ENCODE data around the gene MICALL1.

Gene MICALL1

GRCh38 chr22:37979782-37980181 is 73.7 kb downstream of the MICALL1 start:
- Histone ChIP-seq H3K4me3 (ENCODE audit: low read length in 2 of 2) (no peak overlapping the region), H3K4ac (ENCODE audit: low read length) (no peak overlapping the region), H3K27me3 (ENCODE audit: control insufficient read depth in 3 of 3, insufficient read depth in 3 of 3, low read depth in 1 of 3, low read length in 3 of 3) (peaks cover 0 to 22% (median 10%) of the 10 kb centered on the region in 3 experiments), H3K18ac (ENCODE audit: low read length) (peak overlapping the region; percentile 82), H2AK5ac (ENCODE audit: low read depth, low read length) (peak overlapping the region; percentile 16), H3K14ac (ENCODE audit: low read length) (no peak overlapping the region), H3K36me3 (replicated peaks in 1 of 2; ENCODE audit: control insufficient read depth in 2 of 2, insufficient read depth in 2 of 2, low read length in 2 of 2) (no peaks in the 10 kb centered on the region), H2BK15ac (ENCODE audit: low read length) (peak overlapping the region; percentile 30), H2AFZ (ENCODE audit: low read length) (no peak overlapping the region), H3K4me1 (ENCODE audit: control insufficient read depth in 2 of 2, insufficient read depth in 1 of 2, low read depth in 1 of 2, low read length in 2 of 2) (peaks cover 0 to 25% of the 10 kb centered on the region in 2 donors), H4K8ac (ENCODE audit: low read depth, low read length) (no peak overlapping the region), H3K23ac (ENCODE audit: low read depth, low read length, poor library complexity) (no peak overlapping the region), H3K79me1 (ENCODE audit: low read depth, low read length) (no peaks in the 10 kb centered on the region), H2BK12ac (ENCODE audit: low read length) (peak overlapping the region; percentile 75), H3K4me2 (ENCODE audit: insufficient read depth, low read length, poor library complexity, severe bottlenecking) (no peak overlapping the region), H2BK5ac (ENCODE audit: low read length) (peak overlapping the region; percentile 76), H3K9ac (ENCODE audit: low read depth, low read length, poor library complexity) (peak overlapping the region; percentile 54), H3K9me3 (replicated peaks in 1 of 2; ENCODE audit: control insufficient read depth in 2 of 2, insufficient read depth in 1 of 2, low read depth in 1 of 2, low read length in 2 of 2) (no peaks in the 10 kb centered on the region), H2BK120ac (ENCODE audit: low read depth, low read length) (no peak overlapping the region), H4K91ac (ENCODE audit: low read depth, low read length, poor library complexity) (no peak overlapping the region), H3K27ac (replicated peaks; ENCODE audit: low read length) (no peak overlapping the region)
- WGBS, 2 donors (ENCODE audit: extremely low coverage in 2 of 2, insufficient read length in 2 of 2, insufficient replicate concordance in 1 of 2): no CpG with 5 or more reads among the region's 8 CpGs
- no peak for DNase-seq (ENCODE audit: low spot score)

GRCh38 chr22:37981282-37982011 is 75.3 kb downstream of the MICALL1 start:
- Histone ChIP-seq H3K23ac (ENCODE audit: low read depth, low read length, poor library complexity) (no peak overlapping the region), H2BK12ac (ENCODE audit: low read length) (no peak overlapping the region), H3K9ac (ENCODE audit: low read depth, low read length, poor library complexity) (no peak overlapping the region), H3K4me2 (ENCODE audit: insufficient read depth, low read length, poor library complexity, severe bottlenecking) (no peak overlapping the region), H3K14ac (ENCODE audit: low read length) (no peak overlapping the region), H3K4me1 (ENCODE audit: control insufficient read depth in 2 of 2, insufficient read depth in 1 of 2, low read depth in 1 of 2, low read length in 2 of 2) (peaks cover 0 to 32% of the 10 kb centered on the region in 2 donors), H2BK5ac (ENCODE audit: low read length) (no peak overlapping the region), H4K91ac (ENCODE audit: low read depth, low read length, poor library complexity) (no peak overlapping the region), H3K27me3 (ENCODE audit: control insufficient read depth in 3 of 3, insufficient read depth in 3 of 3, low read depth in 1 of 3, low read length in 3 of 3) (peaks cover 0 to 22% (median 10%) of the 10 kb centered on the region in 3 experiments), H3K4me3 (ENCODE audit: low read length in 2 of 2) (no peak overlapping the region), H3K9me3 (replicated peaks in 1 of 2; ENCODE audit: control insufficient read depth in 2 of 2, insufficient read depth in 1 of 2, low read depth in 1 of 2, low read length in 2 of 2) (no peaks in the 10 kb centered on the region), H4K8ac (ENCODE audit: low read depth, low read length) (no peak overlapping the region), H2AFZ (ENCODE audit: low read length) (no peak overlapping the region), H3K18ac (ENCODE audit: low read length) (no peak overlapping the region), H3K27ac (replicated peaks; ENCODE audit: low read length) (no peak overlapping the region), H2BK15ac (ENCODE audit: low read length) (peak overlapping the region; percentile 33), H3K79me1 (ENCODE audit: low read depth, low read length) (no peaks in the 10 kb centered on the region), H3K4ac (ENCODE audit: low read length) (no peak overlapping the region), H2AK5ac (ENCODE audit: low read depth, low read length) (peak overlapping the region; percentile 71), H2BK120ac (ENCODE audit: low read depth, low read length) (no peak overlapping the region), H3K36me3 (replicated peaks in 1 of 2; ENCODE audit: control insufficient read depth in 2 of 2, insufficient read depth in 2 of 2, low read length in 2 of 2) (peaks cover 0 to 3% of the 10 kb centered on the region in 2 donors)
- WGBS, 2 donors (ENCODE audit: extremely low coverage in 2 of 2, insufficient read length in 2 of 2, insufficient replicate concordance in 1 of 2): no CpG with 5 or more reads among the region's 6 CpGs
- no peak for DNase-seq (ENCODE audit: low spot score)

GRCh38 chr22:37982151-37982785 is 76.2 kb downstream of the MICALL1 start:
- Histone ChIP-seq H3K9ac (ENCODE audit: low read depth, low read length, poor library complexity) (no peak overlapping the region), H3K36me3 (replicated peaks in 1 of 2; ENCODE audit: control insufficient read depth in 2 of 2, insufficient read depth in 2 of 2, low read length in 2 of 2) (peaks cover 0 to 3% of the 10 kb centered on the region in 2 donors), H3K4me3 (ENCODE audit: low read length in 2 of 2) (no peak overlapping the region)

More at GRCh38 chr22:37982151-37982785, 76.2 kb downstream of the MICALL1 start:
- Histone ChIP-seq H3K23ac (ENCODE audit: low read depth, low read length, poor library complexity) (no peak overlapping the region), H3K4ac (ENCODE audit: low read length) (no peak overlapping the region), H2BK5ac (ENCODE audit: low read length) (no peak overlapping the region), H4K8ac (ENCODE audit: low read depth, low read length) (no peak overlapping the region), H3K14ac (ENCODE audit: low read length) (no peak overlapping the region), H3K79me1 (ENCODE audit: low read depth, low read length) (no peaks in the 10 kb centered on the region), H3K27me3 (ENCODE audit: control insufficient read depth in 3 of 3, insufficient read depth in 3 of 3, low read depth in 1 of 3, low read length in 3 of 3) (peaks cover 0 to 22% (median 10%) of the 10 kb centered on the region in 3 experiments), H2AFZ (ENCODE audit: low read length) (no peak overlapping the region), H2AK5ac (ENCODE audit: low read depth, low read length) (no peak overlapping the region), H4K91ac (ENCODE audit: low read depth, low read length, poor library complexity) (no peak overlapping the region), H3K4me2 (ENCODE audit: insufficient read depth, low read length, poor library complexity, severe bottlenecking) (no peak overlapping the region), H2BK120ac (ENCODE audit: low read depth, low read length) (no peak overlapping the region), H2BK12ac (ENCODE audit: low read length) (no peak overlapping the region), H3K9me3 (replicated peaks in 1 of 2; ENCODE audit: control insufficient read depth in 2 of 2, insufficient read depth in 1 of 2, low read depth in 1 of 2, low read length in 2 of 2) (no peaks in the 10 kb centered on the region), H3K27ac (replicated peaks; ENCODE audit: low read length) (no peak overlapping the region), H3K18ac (ENCODE audit: low read length) (no peak overlapping the region), H3K4me1 (ENCODE audit: control insufficient read depth in 2 of 2, insufficient read depth in 1 of 2, low read depth in 1 of 2, low read length in 2 of 2) (peaks cover 0 to 32% of the 10 kb centered on the region in 2 donors), H2BK15ac (ENCODE audit: low read length) (no peak overlapping the region)
- no CpG with 5 or more reads among the region's 8 CpGs for WGBS, 2 donors (ENCODE audit: extremely low coverage in 2 of 2, insufficient read length in 2 of 2, insufficient replicate concordance in 1 of 2)
- no peak for DNase-seq (ENCODE audit: low spot score)
